Liver (tissue), 3 donors: ENCODE results near the gene CRELD2.

Source experiments
- CTCF ChIP-seq: fragments of 150-350 bp; IDR thresholded peaks from 2 replicates; pipeline ENCODE4 v1.5.1; 2017; ENCODE audit warnings: improper control_type of control experiment, low read depth, low read length; ENCODE audit not compliant: missing input control
- GABPA ChIP-seq, 2 donors: IDR thresholded peaks in 1 of 2; conservative IDR thresholded peaks in 1 of 2; 2 replicates each; pipeline ENCODE4 v1.6.1; 2016; ENCODE audit warnings: antibody characterized with exemption in 2 of 2, mild to moderate bottlenecking in 1 of 2, moderate library complexity in 1 of 2
- JUND ChIP-seq, 2 donors: IDR thresholded peaks; 2 replicates each; pipeline ENCODE4 v1.6.1; 2016; ENCODE audit warnings: antibody characterized with exemption in 2 of 2
- MAX ChIP-seq: IDR thresholded peaks from 2 replicates; pipeline ENCODE4 v1.6.1; 2016; ENCODE audit warnings: antibody characterized with exemption
- REST ChIP-seq: IDR thresholded peaks from 2 replicates; pipeline ENCODE4 v1.6.1; 2016; ENCODE audit warnings: antibody characterized with exemption, mild to moderate bottlenecking
- YY1 ChIP-seq: IDR thresholded peaks from 2 replicates; pipeline ENCODE4 v1.6.1; 2016; ENCODE audit warnings: antibody characterized with exemption, mild to moderate bottlenecking
- donor health status: healthy.
- donor health status: healthy.

GRCh38 chr22:49922484-49922883 is 4.0 kb downstream of the CRELD2 start:
- TF ChIP-seq GABPA (IDR thresholded peaks at IDR 0.05 in 1 of 2, conservative IDR thresholded peaks at IDR 0.05 in 1 of 2) (no peak), CTCF (no peak), REST (no peak), MAX (no peak), YY1 (no peak), JUND (IDR thresholded peaks at IDR 0.05) (no peak)
